ENCODE results near the gene ZNF782.

DNA sequence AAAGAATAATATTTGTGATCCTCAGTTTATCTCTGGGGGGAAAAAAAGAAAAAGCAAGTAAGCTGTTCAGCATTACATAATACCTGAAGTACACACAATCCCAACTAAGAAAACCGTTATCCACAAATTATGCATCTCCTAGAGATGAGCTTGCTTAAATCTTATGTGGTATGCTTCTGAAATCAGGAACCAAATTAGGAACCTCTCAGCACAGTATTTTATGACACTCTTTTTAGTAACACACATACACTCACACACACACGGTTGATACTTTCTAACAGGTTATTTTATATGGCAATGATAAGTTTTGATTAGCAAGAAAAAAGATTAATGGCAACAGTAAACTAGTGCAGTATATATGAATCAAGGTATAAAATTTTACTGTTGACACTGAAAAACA lies 75.2 kb downstream of the ZNF782 start:
- TF ChIP-seq, protein P1, sequence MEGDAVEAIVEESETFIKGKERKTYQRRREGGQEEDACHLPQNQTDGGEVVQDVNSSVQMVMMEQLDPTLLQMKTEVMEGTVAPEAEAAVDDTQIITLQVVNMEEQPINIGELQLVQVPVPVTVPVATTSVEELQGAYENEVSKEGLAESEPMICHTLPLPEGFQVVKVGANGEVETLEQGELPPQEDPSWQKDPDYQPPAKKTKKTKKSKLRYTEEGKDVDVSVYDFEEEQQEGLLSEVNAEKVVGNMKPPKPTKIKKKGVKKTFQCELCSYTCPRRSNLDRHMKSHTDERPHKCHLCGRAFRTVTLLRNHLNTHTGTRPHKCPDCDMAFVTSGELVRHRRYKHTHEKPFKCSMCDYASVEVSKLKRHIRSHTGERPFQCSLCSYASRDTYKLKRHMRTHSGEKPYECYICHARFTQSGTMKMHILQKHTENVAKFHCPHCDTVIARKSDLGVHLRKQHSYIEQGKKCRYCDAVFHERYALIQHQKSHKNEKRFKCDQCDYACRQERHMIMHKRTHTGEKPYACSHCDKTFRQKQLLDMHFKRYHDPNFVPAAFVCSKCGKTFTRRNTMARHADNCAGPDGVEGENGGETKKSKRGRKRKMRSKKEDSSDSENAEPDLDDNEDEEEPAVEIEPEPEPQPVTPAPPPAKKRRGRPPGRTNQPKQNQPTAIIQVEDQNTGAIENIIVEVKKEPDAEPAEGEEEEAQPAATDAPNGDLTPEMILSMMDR (IDR thresholded peaks at IDR 0.05) = no peak
- no peak for TF ChIP-seq POLR2A (IDR thresholded peaks at IDR 0.05)
